HL-60 (cell line): ENCODE data around the gene ZNF728.

ENCODE experiments used
- DNase-seq, 2 experiments: peaks; one replicate each; pipeline ENCODE4 v3.0.0-alpha.2; 2010 to 2020; ENCODE audit warnings: low read depth in 1 of 2, low spot score in 1 of 2
- H3K27ac ChIP-seq: fragments of 250-450 bp; sonication (Bioruptor Pico); replicated peaks from 2 replicates; pipeline ENCODE4 v1.5.1; 2020; ENCODE audit warnings: mild to moderate bottlenecking, moderate library complexity
- H3K27me3 ChIP-seq: fragments of 250-450 bp; sonication (Bioruptor Pico); 2 replicates; pipeline ENCODE4 v1.5.1; 2021; ENCODE audit warnings: mild to moderate bottlenecking, moderate library complexity; ENCODE audit not compliant: insufficient read depth, poor library complexity, severe bottlenecking
- H3K4me3 ChIP-seq: replicated peaks from 2 replicates; pipeline ENCODE4 v1.5.1; 2011; ENCODE audit warnings: mild to moderate bottlenecking, control low read depth, low read length; ENCODE audit not compliant: insufficient read depth
- CTCF ChIP-seq: IDR thresholded peaks from one replicate; pipeline ENCODE4 v1.5.1; 2011; ENCODE audit warnings: low read length, control low read depth, inconsistent platforms; ENCODE audit not compliant: insufficient read depth
- GABPA ChIP-seq: IDR thresholded peaks from 2 replicates; pipeline ENCODE4 v1.6.1; 2012; ENCODE audit warnings: low read depth
- POLR2AphosphoS5 ChIP-seq: IDR thresholded peaks from 2 replicates; pipeline ENCODE4 v1.6.1; 2012; ENCODE audit warnings: low read depth
- REST ChIP-seq: IDR thresholded peaks from 2 replicates; pipeline ENCODE4 v1.6.1; 2012; ENCODE audit warnings: low read depth; ENCODE audit not compliant: insufficient replicate concordance
- SPI1 ChIP-seq: IDR thresholded peaks from 2 replicates; pipeline ENCODE4 v1.6.1; 2012; ENCODE audit warnings: low read depth, mild to moderate bottlenecking, borderline replicate concordance
- long read RNA-seq: library from polyadenylated mRNA; unstranded; transcript quantifications from one replicate; pipeline ENCODE4 v2.0.0, GENCODE V29; 2020

Gene ZNF728
- long read RNA-seq = 0 reads

GRCh38 chr19:23002690-23003422 is at the start of gene ZNF728:
ZNF728 (minus strand) TSS chr19:23003176; CDS start chr19:23003030, 146 bp downstream.
- Histone ChIP-seq H3K27ac (no peak within 1 kb of the TSS), H3K4me3 (no peak within 1 kb of the TSS), H3K27me3 (no peaks in the 10 kb centered on the region)
- TF ChIP-seq CTCF = no peak
- TF ChIP-seq REST = no peak
- TF ChIP-seq GABPA = no peak
- no peak for TF ChIP-seq SPI1
- TF ChIP-seq POLR2AphosphoS5 = no peak
- no peak for DNase-seq

- no peak overlapping the region for H3K4me3 ChIP-seq
- H3K27ac ChIP-seq = no peak overlapping the region
- TF ChIP-seq REST = no peak
- TF ChIP-seq CTCF = no peak
- TF ChIP-seq SPI1 = no peak
- no peak for TF ChIP-seq GABPA
- TF ChIP-seq POLR2AphosphoS5 = no peak
- DNase-seq = no peak
- H3K27me3 ChIP-seq = no peaks in the 10 kb centered on the region
Observed at GRCh38 chr19:23052349-23052748, 49.4 kb upstream of the ZNF728 start.

- H3K27ac ChIP-seq = no peak overlapping the region
- TF ChIP-seq SPI1 = no peak
- no peak for TF ChIP-seq POLR2AphosphoS5
- TF ChIP-seq REST = no peak
- no peak for TF ChIP-seq CTCF
- no peak for TF ChIP-seq GABPA
- H3K4me3 ChIP-seq = no peak overlapping the region
- no peaks in the 10 kb centered on the region for H3K27me3 ChIP-seq
- DNase-seq = no peak
Observed at GRCh38 chr19:23049256-23049655, 46.3 kb upstream of the ZNF728 start.
